HCT116 (cell line): ENCODE measurements around the gene FRMD7. TPM values are rescaled to one million over a fixed set of nuclear protein-coding genes. Genes with fewer than 3 reads are reported as not detected.

Experiments used
- ATAC-seq: fragments of 200-7000 bp; cut with Tn5 transposase; 2 replicates; pipeline ENCODE4 v1.9.1; 2020; ENCODE audit warnings: mild to moderate bottlenecking, moderate library complexity
- BruUV-seq: library from RNA; stranded (reverse); fragments of 400-500 nt; replicated peaks from 2 replicates; lab custom pipeline; 2021; lab: Mats Ljungman, UMichigan
- CTCF ChIA-PET: fragments of 300-600 bp; sonication (Branson Sonifier 250); formaldehyde crosslinking; loops from one replicate; lab custom pipeline; 2021; ENCODE audit warnings: antibody characterized with exemption; lab: Charles Lee
- POLR2A ChIA-PET: fragments of 300-600, 350-600 bp; sonication (Branson Sonifier 250); formaldehyde crosslinking; loops from one replicate; lab custom pipeline; 2021; ENCODE audit warnings: antibody characterized with exemption; lab: Charles Lee
- RAD21 ChIA-PET, 2 experiments: fragments of 300-600 bp; sonication (Branson Sonifier 250); formaldehyde crosslinking; loops; one replicate each; lab custom pipeline; 2023; ENCODE audit warnings: low total read pairs in 2 of 2; ENCODE audit not compliant: uncharacterized antibody in 2 of 2, unreplicated experiment in 2 of 2, low non-redundant PET in 1 of 2; lab: Charles Lee
- DNase-seq: peaks from one replicate; pipeline ENCODE4 v3.0.0-alpha.2; 2010; ENCODE audit warnings: low read depth, low spot score
- H2AFZ ChIP-seq: fragments of 200-600 bp; shearing (Covaris generic), sonication (generic); 2 replicates; pipeline ENCODE4 v1.6.1; 2017; ENCODE audit warnings: low read depth, mixed run types, mixed read lengths, antibody characterized with exemption, low read length; ENCODE audit not compliant: poor library complexity, severe bottlenecking
- H3K27ac ChIP-seq: 2 replicates; pipeline ENCODE4 v1.5.1; 2012; ENCODE audit warnings: low read depth, low read length
- H3K27me3 ChIP-seq: fragments of 200-600 bp; sonication (generic); 2 replicates; pipeline ENCODE4 v1.6.1; 2016; ENCODE audit warnings: mixed run types, low read length, mixed read lengths; ENCODE audit not compliant: insufficient read depth
- H3K36me3 ChIP-seq, 2 experiments: fragments of 200-500 bp in 1 of 2; fragments of 200-600 bp in 1 of 2; sonication (Bioruptor generic) in 1 of 2; sonication (generic) in 1 of 2; 2 replicates each; pipeline versions ENCODE4 v1.5.1 to v1.6.1; 2014 to 2016; ENCODE audit warnings: low read length in 2 of 2, inconsistent platforms in 1 of 2, mixed read lengths in 1 of 2, mixed run types in 1 of 2; ENCODE audit not compliant: insufficient read depth in 2 of 2, control insufficient read depth in 1 of 2
- H3K4me1 ChIP-seq, 2 experiments: fragments of 200-600 bp in 1 of 2; sonication (generic) in 1 of 2; 2 replicates each; pipeline versions ENCODE4 v1.5.1 to v1.6.1; 2012 to 2017; ENCODE audit warnings: low read length in 2 of 2, inconsistent platforms in 1 of 2, mild to moderate bottlenecking in 1 of 2, mixed read lengths in 1 of 2, mixed run types in 1 of 2, moderate library complexity in 1 of 2; ENCODE audit not compliant: insufficient read depth in 2 of 2, control insufficient read depth in 1 of 2
- H3K4me2 ChIP-seq: fragments of 200-600 bp; sonication (generic); 2 replicates; pipeline ENCODE4 v1.6.1; 2017; ENCODE audit warnings: mixed run types, low read length, mixed read lengths
- H3K4me3 ChIP-seq, 2 experiments: fragments of 200-600 bp in 1 of 2; sonication (generic) in 1 of 2; replicated peaks in 1 of 2; 2 replicates each; pipeline ENCODE4 v1.5.1; 2011 to 2016; ENCODE audit warnings: low read length in 2 of 2, control low read depth in 1 of 2, low read depth in 1 of 2, mild to moderate bottlenecking in 1 of 2, mixed read lengths in 1 of 2, mixed run types in 1 of 2
- H3K79me2 ChIP-seq: fragments of 200-600 bp; sonication (generic); 2 replicates; pipeline ENCODE4 v1.6.1; 2017; ENCODE audit warnings: mild to moderate bottlenecking, mixed run types, low read length, moderate library complexity, mixed read lengths; ENCODE audit not compliant: insufficient read depth
- H3K9ac ChIP-seq: fragments of 200-600 bp; sonication (generic); 2 replicates; pipeline ENCODE4 v1.6.1; 2016; ENCODE audit warnings: low read length, mixed read lengths
- H3K9me2 ChIP-seq: fragments of 200-600 bp; sonication (generic), shearing (Covaris generic); 2 replicates; pipeline ENCODE4 v1.6.1; 2017; ENCODE audit warnings: mixed run types, mild to moderate bottlenecking, moderate library complexity; ENCODE audit not compliant: insufficient read depth
- H3K9me3 ChIP-seq, 2 experiments: fragments of 200-500 bp in 1 of 2; fragments of 200-600 bp in 1 of 2; sonication (Bioruptor generic) in 1 of 2; sonication (generic) in 1 of 2; 2 replicates each; pipeline ENCODE4 v1.6.1; 2014 to 2017; ENCODE audit warnings: low read length in 2 of 2, mixed read lengths in 2 of 2, inconsistent platforms in 1 of 2, low read depth in 1 of 2, mild to moderate bottlenecking in 1 of 2, mixed run types in 1 of 2, moderate library complexity in 1 of 2; ENCODE audit not compliant: control insufficient read depth in 1 of 2, insufficient read depth in 1 of 2
- H4K20me1 ChIP-seq: fragments of 200-600 bp; sonication (generic), shearing (Covaris generic); 2 replicates; pipeline ENCODE4 v1.6.1; 2017; ENCODE audit warnings: mixed run types, mild to moderate bottlenecking, moderate library complexity; ENCODE audit not compliant: insufficient read depth
- CBX3 ChIP-seq: IDR thresholded peaks from 2 replicates; pipeline ENCODE4 v1.6.1; 2012; ENCODE audit warnings: low read depth
- CEBPB ChIP-seq: IDR thresholded peaks from 2 replicates; pipeline ENCODE4 v1.6.1; 2012; ENCODE audit warnings: low read depth
- EGR1 ChIP-seq: IDR thresholded peaks from 2 replicates; pipeline ENCODE4 v1.6.1; 2012; ENCODE audit warnings: low read depth
- ELF1 ChIP-seq: IDR thresholded peaks from 2 replicates; pipeline ENCODE4 v1.6.1; 2012; ENCODE audit warnings: low read depth, borderline replicate concordance
- EZH2 ChIP-seq: fragments of 200-600 bp; sonication (generic); IDR thresholded peaks from 2 replicates; pipeline ENCODE4 v1.6.1; 2017; ENCODE audit warnings: antibody characterized with exemption, mixed run types
- FOSL1 ChIP-seq: IDR thresholded peaks from 2 replicates; pipeline ENCODE4 v1.6.1; 2012; ENCODE audit warnings: low read depth
- JUND ChIP-seq: IDR thresholded peaks from 2 replicates; pipeline ENCODE4 v1.6.1; 2012
- RAD21 ChIP-seq: IDR thresholded peaks from 2 replicates; pipeline ENCODE4 v1.6.1; 2012; ENCODE audit warnings: low read depth, mild to moderate bottlenecking
- SIN3A ChIP-seq: IDR thresholded peaks from 2 replicates; pipeline ENCODE4 v1.6.1; 2012; ENCODE audit warnings: low read depth
- SRF ChIP-seq: IDR thresholded peaks from 2 replicates; pipeline ENCODE4 v1.6.1; 2012; ENCODE audit warnings: low read depth
- YY1 ChIP-seq: IDR thresholded peaks from 2 replicates; pipeline ENCODE4 v1.6.1; 2011; ENCODE audit warnings: low read length, low read depth, moderate library complexity, mild to moderate bottlenecking; ENCODE audit not compliant: insufficient replicate concordance; ENCODE audit errors: extremely low read depth
- ZFX ChIP-seq: fragments of 450-650 bp; IDR thresholded peaks from 2 replicates; pipeline ENCODE4 v1.6.1; 2017
- intact Hi-C: fragments of 100-400 bp; cut with micrococcal nuclease; formaldehyde crosslinking; loops from 2 replicates; pipeline ENCODE4 v1.10.0; 2022
- total RNA-seq: library from RNA; stranded (reverse); gene quantifications from one replicate; pipeline ENCODE4 v1.2.1, GENCODE V29; 2021; ENCODE audit not compliant: unreplicated experiment
- TF ChIP-seq, protein P1 (sequence below): IDR thresholded peaks from 2 replicates; pipeline ENCODE4 v1.6.1; 2012
- TF ChIP-seq, protein P2 (sequence below): IDR thresholded peaks from 2 replicates; pipeline ENCODE4 v1.6.1; 2012
- TF ChIP-seq, protein P3 (sequence below): IDR thresholded peaks from 2 replicates; pipeline ENCODE4 v1.6.1; 2012; ENCODE audit warnings: low read depth
- TF ChIP-seq, protein P4 (sequence below): IDR thresholded peaks from 2 replicates; pipeline ENCODE4 v1.6.1; 2011; ENCODE audit warnings: mild to moderate bottlenecking, low read length, moderate library complexity; ENCODE audit not compliant: insufficient replicate concordance; ENCODE audit errors: extremely low read depth

FRMD7 gene
- total RNA-seq, 1 experiment from 2014 or later = not detected

DNA sequence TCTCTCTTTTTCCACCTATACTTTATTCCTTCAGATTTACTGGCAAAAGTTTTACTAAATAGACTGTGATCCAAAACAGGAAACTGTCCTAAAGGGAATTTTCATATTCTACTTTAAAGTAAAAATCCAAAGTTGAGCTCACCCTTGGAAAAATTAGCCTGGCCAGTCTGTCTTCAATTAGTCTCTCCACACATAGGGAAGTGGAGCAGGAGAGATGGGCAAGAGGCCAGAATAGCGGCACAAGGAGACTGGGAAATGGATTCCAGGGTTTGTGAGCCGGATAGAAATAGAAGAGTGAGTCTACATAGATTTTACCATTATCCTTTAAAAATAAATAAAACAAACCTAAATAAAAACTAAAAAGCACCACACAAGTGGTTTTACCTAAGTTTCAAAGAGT lies 16.2 kb upstream of the FRMD7 start:
- no peaks in the 10 kb centered on the region for H3K27me3 ChIP-seq
- no peak for DNase-seq
- no peaks in the 10 kb centered on the region for H3K79me2 ChIP-seq
- H3K9ac ChIP-seq = no peak overlapping the region
- TF ChIP-seq, protein P1, sequence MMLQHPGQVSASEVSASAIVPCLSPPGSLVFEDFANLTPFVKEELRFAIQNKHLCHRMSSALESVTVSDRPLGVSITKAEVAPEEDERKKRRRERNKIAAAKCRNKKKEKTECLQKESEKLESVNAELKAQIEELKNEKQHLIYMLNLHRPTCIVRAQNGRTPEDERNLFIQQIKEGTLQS = no peak
- BruUV-seq = no TSS peak
- H3K4me1 ChIP-seq = no peaks in the 10 kb centered on the region
- no peak overlapping the region for H3K27ac ChIP-seq
- CTCF ChIA-PET = no interaction called here
- H4K20me1 ChIP-seq = no peaks in the 10 kb centered on the region
- H3K36me3 ChIP-seq = no peaks in the 10 kb centered on the region
- H3K9me3 ChIP-seq = no peaks in the 10 kb centered on the region
- H3K4me3 ChIP-seq = no peak overlapping the region
- no peaks in the 10 kb centered on the region for H3K9me2 ChIP-seq
- intact Hi-C loops = no loop called here
- POLR2A ChIA-PET = no interaction called here
- H2AFZ ChIP-seq = no peak overlapping the region
- RAD21 ChIA-PET = no interaction called here
- ATAC-seq = no peak
- H3K4me2 ChIP-seq = no peak overlapping the region

DNA sequence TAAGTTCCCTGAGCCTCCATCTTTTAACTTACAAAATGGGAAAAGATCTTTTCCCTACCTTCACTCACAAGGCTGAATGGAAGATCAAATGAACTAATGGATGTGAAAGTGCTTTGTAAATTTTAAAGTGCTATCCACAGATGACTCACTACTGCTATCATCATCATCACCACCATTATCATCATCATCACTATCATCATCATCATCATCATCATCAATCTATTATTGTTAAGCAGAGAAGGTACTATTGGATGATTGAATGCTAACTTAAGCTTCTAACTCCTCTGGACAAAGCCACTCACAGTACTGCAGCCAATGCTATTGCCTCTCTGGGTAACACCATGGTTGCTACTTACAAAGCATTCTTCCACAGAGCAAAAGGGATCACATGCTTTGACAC lies 1.9 kb downstream of the FRMD7 start:
- intact Hi-C loops = no loop called here
- no peaks in the 10 kb centered on the region for H3K9me2 ChIP-seq
- TF ChIP-seq, protein P2, sequence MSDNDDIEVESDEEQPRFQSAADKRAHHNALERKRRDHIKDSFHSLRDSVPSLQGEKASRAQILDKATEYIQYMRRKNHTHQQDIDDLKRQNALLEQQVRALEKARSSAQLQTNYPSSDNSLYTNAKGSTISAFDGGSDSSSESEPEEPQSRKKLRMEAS = no peak
- no peak for TF ChIP-seq FOSL1
- no peak for TF ChIP-seq SIN3A
- no peak for TF ChIP-seq EGR1
- no peak for TF ChIP-seq ELF1
- TF ChIP-seq, protein P1 = no peak
- TF ChIP-seq JUND = no peak
- no peak for TF ChIP-seq CBX3
- TF ChIP-seq YY1 = no peak
- TF ChIP-seq, protein P3, sequence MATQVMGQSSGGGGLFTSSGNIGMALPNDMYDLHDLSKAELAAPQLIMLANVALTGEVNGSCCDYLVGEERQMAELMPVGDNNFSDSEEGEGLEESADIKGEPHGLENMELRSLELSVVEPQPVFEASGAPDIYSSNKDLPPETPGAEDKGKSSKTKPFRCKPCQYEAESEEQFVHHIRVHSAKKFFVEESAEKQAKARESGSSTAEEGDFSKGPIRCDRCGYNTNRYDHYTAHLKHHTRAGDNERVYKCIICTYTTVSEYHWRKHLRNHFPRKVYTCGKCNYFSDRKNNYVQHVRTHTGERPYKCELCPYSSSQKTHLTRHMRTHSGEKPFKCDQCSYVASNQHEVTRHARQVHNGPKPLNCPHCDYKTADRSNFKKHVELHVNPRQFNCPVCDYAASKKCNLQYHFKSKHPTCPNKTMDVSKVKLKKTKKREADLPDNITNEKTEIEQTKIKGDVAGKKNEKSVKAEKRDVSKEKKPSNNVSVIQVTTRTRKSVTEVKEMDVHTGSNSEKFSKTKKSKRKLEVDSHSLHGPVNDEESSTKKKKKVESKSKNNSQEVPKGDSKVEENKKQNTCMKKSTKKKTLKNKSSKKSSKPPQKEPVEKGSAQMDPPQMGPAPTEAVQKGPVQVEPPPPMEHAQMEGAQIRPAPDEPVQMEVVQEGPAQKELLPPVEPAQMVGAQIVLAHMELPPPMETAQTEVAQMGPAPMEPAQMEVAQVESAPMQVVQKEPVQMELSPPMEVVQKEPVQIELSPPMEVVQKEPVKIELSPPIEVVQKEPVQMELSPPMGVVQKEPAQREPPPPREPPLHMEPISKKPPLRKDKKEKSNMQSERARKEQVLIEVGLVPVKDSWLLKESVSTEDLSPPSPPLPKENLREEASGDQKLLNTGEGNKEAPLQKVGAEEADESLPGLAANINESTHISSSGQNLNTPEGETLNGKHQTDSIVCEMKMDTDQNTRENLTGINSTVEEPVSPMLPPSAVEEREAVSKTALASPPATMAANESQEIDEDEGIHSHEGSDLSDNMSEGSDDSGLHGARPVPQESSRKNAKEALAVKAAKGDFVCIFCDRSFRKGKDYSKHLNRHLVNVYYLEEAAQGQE = no peak
- no peak for TF ChIP-seq RAD21
- no peak for TF ChIP-seq SRF
- TF ChIP-seq ZFX = no peak
- TF ChIP-seq EZH2 = no peak
- TF ChIP-seq, protein P4, sequence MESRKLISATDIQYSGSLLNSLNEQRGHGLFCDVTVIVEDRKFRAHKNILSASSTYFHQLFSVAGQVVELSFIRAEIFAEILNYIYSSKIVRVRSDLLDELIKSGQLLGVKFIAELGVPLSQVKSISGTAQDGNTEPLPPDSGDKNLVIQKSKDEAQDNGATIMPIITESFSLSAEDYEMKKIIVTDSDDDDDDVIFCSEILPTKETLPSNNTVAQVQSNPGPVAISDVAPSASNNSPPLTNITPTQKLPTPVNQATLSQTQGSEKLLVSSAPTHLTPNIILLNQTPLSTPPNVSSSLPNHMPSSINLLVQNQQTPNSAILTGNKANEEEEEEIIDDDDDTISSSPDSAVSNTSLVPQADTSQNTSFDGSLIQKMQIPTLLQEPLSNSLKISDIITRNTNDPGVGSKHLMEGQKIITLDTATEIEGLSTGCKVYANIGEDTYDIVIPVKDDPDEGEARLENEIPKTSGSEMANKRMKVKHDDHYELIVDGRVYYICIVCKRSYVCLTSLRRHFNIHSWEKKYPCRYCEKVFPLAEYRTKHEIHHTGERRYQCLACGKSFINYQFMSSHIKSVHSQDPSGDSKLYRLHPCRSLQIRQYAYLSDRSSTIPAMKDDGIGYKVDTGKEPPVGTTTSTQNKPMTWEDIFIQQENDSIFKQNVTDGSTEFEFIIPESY = no peak
- TF ChIP-seq CEBPB = no peak
- H3K9me3 ChIP-seq = no peaks in the 10 kb centered on the region
- no peaks in the 10 kb centered on the region for H3K79me2 ChIP-seq
- ATAC-seq = no peak
- no TSS peak for BruUV-seq
- H3K4me1 ChIP-seq = no peaks in the 10 kb centered on the region
- POLR2A ChIA-PET = no interaction called here
- H3K9ac ChIP-seq = no peak overlapping the region
- no peak for DNase-seq
- no peak overlapping the region for H3K4me2 ChIP-seq
- no peaks in the 10 kb centered on the region for H4K20me1 ChIP-seq
- no peaks in the 10 kb centered on the region for H3K36me3 ChIP-seq
- CTCF ChIA-PET = no interaction called here
- H3K27ac ChIP-seq = no peak overlapping the region
- no peaks in the 10 kb centered on the region for H3K27me3 ChIP-seq
- H3K4me3 ChIP-seq = no peak overlapping the region
- RAD21 ChIA-PET = no interaction called here
- H2AFZ ChIP-seq = no peak overlapping the region
